Middle frontal gyrus (tissue), 1 donor: Measurements from ENCODE around the gene SLC22A5.
"Not testable (repeated sequence)": the region's sequence is repeated elsewhere in the genome, so short reads cannot be mapped to it uniquely, and the experiment has no call there.

Experiments used
- DNase-seq: peaks from one replicate; pipeline ENCODE4 v3.0.0-alpha.2; 2015; ENCODE audit warnings: low spot score; ENCODE audit errors: extremely low spot score

SLC22A5 gene

DNA sequence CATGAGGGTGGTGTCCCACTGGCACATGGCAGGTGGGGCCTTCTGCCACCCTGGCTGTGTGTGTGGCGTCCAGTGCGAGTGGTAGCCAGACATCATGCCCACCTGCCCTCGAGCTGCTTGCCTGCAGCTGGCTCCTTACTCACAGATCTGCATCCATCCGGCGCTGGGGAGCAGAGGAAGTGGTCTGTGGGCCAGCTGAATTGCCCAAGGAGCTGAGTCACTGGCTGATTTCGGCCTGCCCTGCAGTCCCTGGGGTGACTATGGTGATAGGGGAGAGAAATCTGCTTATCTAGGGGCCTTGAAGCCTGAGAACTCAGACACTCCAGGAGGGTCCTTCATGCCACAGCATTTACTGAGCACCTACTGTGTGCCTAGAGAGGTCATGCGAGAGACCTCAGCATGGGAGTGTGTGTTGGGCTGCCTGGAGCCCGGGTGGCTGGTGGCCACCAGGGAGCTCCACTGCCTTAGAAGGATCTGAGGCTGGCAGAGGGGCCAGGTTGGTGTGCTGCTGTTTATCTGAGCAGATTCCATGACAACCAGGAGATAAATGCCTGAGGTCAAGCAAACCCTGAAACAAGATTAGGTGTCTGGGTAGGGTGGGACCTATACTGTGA lies 57.1 kb downstream of the SLC22A5 start:
- DNase-seq, result no peak

DNA sequence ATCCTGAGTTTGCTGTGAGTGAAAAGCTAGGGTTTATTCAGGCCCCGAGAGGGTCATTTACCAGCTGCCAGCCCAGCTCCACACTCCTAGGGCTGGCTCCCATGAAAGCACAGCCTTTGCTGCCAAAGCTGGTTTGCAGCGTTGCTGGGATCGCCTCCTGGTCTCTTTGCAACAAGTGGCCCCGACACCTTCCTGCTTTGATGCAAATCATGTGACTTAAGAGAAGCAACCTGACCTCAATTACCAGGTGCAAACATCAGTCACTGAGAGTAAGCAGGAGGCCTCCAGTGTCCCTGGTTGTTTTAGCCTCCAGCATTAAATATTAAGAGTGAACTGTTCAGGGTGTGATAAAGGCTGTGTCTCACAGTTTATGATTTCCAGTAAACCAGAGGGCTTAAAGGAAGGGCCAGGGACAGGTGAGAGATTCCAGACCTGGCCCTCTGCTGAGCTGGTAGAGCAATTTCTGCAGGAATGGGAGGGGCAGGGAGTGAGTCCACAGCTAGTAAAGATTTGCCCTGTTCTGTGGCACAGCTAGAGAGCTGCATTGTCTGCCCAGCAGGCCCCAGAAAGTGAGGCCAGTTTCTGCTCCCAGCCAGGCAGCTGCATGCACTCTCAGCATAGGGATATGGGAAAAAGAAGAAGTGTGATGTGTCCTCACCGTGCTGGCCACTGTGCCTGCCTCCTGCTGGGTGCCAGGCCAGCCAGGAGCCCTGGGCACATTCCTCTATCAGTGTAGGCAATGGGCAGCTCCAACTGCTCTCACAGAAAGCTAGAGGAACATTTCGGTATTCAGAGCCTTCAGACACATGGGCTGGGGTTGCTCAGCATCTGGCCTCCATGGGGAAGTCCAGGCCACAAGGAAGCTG lies 58.0 kb downstream of the SLC22A5 start:
- DNase-seq, result no peak

DNA sequence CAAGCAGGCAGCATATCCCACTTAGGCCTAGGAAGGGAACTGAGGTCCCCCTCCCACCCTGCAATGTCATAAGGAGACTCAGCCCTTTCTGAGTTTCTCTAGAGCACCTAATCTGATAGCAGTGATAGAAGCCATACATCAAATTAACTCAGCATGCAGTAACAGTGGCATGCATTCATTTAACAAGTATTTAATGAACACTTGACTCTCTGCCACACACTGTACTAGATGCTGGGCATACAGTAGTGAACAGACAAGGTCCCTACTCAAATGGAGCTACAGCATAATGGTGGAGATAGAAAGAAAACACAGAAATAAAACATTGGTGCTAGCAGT lies 58.6 kb downstream of the SLC22A5 start:
- no peak for DNase-seq

DNA sequence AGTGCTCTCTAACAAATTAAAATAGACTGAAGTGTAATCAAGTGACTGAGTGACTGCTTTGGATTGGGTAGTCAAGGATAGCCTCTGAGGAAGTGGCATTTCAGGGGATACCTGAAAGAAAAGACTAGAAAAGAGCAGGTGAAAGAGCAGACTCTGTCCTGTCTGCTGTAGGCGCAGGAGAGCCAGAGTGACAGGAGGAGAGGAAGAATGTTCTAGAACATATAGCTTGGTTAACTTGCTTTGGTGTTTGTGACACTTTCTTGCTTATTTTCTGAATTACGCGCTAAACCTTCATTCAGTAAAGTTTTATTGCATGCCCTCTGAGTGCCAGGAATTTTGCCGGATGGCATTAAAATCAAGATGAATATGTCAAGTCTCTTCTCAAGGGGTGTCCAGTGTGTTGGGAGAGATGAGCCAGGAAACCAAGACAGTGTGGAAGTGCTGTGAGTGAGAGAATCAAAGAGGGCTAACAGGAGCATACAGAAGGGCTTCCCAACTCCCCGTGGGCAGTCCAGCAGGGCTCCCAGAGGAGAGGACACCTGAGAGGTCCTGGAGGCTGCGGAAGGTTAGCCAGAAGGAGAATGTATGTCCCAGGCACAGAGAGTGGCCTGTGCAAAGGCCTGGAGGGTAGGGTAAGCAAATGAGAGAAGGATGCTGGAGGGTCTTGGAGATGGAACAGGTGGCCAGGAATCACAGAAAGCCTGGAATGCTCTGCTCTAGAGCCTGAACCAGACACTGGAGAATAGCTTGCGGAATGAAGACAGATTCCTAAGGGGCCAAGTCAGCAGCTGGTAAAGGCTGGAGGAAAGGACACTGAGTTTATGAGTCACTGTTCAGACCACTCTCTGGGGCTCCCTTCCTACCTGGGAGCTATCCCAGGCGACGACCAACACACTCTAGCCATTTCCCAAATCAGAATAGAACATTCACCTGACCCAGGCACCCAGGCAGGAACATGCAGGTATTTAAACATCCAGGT lies 59.3 kb downstream of the SLC22A5 start:
- DNase-seq, result no peak

DNA sequence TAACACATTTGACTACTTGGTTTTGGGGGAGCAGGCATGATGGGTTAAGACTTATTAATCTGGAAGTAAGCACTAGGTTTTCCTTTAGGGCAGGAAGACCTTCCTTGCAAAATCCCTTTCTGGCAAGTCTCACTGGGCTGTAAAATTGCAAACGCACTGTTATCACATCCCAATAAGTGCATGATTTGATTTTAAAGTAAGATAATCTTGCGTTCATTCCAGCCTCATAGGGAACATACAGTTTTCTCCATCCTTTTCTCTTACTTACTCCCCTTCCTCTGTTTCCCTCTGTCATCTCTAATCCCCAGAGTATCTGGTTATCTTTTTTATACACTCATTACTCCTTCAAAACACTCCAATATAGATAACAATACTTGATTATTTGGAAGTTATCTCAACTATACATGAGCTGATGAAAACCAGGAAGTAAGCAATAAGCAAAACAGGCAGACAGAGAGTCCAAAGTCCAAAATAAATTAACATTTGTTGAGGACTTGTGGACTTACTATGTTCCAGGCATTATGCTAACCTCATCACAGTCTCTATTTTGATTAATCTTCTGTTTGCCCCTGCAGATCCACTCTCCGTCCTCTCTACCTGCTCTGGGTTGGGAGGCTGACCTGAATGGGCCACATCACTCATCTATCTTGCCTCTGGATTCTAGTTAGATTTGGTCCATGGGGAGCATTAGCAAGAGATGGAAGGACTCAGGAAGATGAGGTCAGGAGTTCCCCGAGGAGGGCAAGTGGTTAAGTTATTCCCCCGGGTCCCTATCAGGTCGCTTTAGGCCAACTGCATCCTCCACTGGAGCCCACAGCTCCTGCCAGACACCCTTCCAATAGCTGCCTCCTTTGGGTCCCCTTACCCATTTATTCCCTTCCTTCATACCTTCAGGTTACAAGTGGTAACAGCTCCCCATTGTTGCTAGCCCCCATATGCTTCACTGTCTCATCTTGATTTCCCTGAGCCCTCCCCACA lies 60.2 kb downstream of the SLC22A5 start:
- DNase-seq, result no peak

DNA sequence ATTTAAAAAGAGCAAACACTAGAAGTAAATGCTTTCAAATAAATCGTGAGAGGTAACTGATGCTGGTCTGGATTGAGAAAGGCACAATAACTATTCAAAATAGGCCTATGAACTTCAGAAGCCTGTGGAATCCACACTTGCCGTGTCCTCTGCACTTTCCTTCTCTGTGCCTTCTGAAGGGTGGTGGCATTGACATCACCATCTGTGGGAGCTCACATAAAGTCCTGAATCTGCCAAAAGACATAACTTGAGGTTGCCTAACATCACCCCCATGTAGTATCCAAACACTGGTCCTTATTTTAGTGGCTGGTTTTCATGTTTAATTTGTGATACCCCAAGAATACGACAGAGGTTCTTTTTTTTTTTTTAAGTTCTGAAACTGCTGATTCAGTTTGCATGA lies 61.2 kb downstream of the SLC22A5 start:
- no peak for DNase-seq

DNA sequence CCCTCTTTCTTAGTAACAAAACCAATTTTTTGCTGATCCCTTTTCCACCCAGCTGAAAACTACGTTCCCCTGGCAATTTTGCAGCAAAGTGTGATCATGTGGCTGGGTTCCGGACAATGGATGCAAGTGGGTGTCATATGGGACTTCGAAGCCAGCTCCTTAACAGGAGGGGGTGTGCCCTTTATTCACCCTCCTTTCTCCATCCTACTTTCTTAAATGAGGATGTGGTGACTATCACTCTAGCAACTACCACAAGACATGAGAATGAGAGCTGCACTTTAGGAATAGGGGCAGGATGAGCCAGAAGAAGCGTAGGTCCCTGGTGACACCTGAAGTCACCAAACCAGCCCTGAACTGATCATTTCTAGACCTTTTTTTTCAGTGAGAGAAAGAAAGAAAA lies 62.1 kb downstream of the SLC22A5 start:
- DNase-seq, result no peak

DNA sequence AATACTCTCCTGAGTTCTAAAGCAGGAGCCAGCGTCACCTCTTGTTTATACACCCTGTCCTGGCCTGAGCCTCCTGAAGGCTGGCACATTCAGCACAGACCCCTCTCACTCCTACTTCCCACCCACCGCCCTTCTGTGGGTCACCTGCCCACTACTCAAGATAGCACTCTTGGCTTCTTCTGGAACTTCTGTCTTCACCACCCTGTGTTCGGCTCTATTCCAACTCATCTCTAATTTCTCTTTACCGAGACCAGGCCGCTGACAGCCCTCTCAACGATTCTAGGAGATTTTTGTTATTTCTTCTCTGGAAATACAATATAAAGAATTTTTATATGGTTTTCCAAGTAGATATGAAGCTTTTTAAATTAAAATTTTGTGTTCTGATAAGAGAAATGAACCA lies 63.6 kb downstream of the SLC22A5 start:
- no peak for DNase-seq

DNA sequence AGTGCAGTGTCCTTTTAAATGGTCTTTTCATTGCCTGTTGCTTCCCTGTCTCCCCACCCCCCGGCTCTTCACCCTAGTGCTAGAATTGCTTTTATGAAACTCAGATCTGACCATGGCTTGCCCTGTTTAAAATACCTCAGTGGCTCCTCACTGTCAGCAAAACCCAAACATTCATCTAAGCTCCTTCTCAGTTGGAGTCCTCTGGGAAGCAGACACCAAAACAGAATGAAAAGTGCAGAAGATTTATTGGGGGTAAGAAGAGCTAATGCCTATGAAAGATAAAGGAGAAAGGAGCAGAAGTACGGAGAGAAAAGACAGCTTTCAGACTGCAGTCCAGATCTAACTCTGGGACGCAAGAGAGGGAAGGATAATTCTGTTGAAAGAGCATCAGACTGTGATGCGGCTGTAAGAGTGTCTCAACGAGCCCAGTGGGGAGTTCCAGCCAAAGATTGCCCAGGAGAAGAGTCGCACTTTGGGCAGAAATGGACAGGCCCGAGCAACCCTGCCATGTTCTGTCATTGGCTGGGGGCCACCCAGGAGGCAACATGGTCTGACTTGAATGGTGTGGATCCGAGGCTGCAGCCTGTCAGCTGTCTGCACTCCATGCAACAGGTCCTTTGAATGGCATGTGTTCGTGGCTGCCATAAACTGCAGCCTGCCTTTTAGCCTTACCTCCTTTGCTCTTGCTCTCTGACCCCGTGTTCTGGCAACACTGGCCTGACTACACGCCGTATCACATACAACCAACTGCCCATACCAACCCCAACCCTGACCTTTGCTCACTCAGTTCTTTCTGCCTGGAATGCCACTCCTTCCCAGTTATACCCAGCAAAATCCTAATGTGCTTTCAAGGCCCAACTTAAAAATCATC lies 65.1 kb downstream of the SLC22A5 start:
- no peak for DNase-seq

DNA sequence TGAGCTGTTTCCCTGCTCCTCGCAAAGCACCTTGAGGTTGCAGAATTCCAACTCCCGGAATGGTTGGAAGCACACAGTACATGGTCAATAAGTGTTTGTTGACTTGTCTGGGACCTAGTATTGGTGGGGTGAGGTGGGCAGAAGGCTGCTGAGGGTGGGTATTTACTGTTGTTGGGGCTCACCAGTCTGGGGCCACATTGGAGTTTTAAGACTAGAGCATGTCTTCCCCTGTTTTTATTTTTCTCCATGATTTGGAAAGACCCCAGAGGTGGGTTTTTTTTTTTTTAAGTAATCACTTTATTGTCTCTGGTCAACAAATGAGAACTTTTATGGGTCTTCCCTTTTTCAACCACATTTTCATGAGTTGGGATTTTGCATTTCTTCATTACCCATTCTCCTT lies 65.9 kb downstream of the SLC22A5 start:
- DNase-seq, result no peak

DNA sequence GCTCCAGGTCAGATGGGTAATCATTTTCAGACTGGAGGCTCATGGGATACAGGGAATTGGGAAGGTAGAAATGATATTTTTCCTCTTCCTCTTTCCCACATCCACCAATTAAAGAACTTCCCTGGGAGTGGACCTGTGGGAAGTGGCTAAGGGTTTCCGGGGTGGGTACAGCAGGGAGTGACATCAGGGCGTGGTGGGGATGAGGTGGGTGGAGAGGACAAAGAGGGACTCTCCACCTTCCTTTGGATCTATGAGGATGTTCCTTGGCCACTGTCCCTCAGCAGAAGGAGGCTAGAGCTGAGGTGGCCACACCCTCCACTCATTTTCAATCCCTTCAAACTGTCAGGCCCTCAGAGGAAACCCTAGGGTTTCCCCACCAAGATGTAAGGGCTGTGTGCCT lies 66.4 kb downstream of the SLC22A5 start:
- DNase-seq, result no peak

DNA sequence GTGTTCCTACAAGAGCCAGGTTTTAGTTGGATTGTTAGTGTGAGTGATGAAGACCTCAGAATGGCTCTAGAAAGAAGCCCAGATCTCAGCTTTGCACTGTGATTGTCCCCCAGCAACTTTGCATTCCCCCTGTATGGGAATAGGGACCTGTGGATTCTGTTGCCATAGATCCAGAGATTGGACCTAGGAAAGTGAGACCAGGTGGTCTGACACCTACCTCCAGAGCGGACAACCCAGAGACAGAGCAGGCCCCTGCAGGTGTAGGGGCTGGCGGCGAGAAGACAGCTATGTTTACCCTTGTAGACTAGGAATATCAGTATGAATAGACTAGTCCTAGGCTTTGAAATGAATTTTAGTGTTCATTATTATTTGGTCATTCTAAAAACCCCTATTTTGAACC lies 67.4 kb downstream of the SLC22A5 start:
- no peak for DNase-seq

DNA sequence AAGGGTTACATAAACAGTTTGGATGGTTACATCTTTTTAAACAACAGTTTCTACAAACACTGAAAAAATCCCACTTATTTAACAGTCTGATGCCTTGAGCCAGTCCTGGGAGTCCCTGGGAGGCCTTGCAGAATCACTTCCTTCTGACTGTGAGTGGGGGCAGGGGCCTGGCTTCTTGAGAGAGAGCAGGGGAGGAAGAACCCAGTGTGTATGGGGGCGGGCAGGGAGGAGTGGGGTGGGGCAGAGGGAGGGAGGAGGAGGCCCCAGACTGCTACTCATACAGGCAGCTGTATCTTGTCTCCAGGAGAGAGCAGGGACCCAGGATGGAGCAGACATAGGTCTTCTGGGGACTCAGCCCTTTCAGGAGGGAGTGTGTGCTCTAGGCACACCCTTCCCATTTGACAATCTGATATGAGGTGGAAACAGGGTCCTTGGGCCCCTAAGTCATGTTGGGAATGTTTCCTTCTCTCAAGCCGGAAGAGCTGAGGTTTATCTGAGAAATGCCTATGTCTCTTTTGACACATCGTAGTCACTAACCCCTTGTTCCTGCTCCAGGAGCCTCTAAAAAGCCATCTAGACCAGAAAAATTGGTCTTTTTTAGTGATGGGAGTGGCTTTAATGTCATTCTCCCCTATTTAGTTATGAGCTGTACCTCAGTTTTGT lies 68.2 kb downstream of the SLC22A5 start:
- DNase-seq, result no peak

DNA sequence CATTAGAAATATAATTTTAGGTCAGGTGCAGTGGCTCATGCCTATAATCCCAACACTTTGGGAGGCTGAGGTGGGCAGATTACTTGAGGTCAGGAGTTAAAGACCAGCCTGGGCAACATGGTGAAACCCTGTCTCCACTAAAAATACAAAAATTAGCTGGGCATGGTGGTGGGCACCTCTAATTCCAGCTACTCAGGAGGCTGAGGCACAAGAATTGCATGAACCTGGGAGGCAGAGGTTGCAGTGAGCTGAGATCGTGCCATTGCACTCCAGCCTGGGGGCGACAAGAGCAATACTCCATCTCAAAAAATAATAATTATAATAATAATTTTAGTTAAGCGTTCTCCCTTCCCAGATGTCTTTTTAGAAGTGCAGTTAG lies 68.7 kb downstream of the SLC22A5 start:
- not testable (repeated sequence) for DNase-seq

DNA sequence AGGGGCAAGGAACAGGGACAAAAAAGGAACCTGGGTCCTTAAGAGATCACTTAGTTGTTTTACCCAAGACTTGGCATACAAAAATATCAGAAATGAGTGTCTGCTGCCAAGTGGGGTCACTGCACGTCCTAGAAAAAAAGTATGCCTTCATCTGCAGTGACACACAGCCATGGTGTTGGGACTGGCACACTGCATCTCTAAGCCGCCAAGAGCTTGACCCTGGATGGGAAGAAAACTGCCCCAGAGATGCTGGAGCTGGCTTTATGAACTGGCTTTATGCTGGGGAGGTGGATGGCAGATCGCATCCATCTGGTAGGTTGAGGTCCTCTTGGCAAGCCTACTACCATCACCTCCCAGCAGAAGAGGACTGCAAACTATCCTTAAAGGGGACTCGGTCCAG lies 69.4 kb downstream of the SLC22A5 start:
- DNase-seq, result no peak

DNA sequence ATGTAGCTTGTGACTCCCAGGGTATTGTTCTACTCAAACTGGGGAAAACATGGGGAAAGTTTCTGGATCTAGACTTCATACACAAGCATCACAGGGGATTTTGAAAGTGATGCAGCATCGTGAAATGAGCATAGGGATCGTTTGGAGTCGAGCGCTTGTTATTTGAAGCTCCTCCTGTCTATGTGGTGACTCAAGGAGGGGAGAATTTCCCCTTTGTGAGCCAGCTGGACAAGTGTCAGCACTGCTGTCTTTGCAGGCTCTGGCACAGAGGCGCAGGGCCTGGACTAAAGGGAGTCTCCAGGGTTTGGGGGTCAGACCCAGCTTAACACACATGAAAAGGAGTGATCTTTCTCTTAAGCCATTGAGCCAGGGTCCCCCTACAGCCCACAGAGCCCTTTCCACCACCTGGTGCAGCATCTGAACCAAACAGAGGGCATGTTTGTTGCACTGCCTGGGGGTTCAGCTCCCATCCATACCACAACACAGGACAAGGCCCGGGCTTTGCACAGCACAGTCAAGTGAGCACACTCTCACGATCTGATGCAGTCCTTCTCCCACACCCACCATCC lies 70.1 kb downstream of the SLC22A5 start:
- no peak for DNase-seq

DNA sequence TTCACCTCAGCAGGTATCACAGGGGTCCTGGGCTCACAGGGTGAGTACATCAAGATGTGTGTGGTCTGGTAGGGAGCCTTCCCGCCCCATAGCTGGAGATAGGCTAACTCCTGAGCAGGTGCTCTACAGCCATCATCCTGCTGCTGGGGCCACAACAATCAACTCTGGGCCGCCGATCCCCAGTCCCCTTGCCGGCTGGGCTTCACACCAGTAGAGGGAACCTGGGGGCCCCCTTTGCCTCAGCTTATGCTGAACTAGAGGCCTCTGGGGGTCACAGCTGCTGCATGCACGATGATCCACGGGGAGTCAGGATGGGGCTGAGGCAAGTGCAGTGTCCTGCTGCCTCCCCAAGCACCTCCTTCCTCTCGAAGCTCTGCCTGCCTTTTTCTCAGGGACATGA lies 74.6 kb downstream of the SLC22A5 start:
- DNase-seq, result no peak
